Right lung (tissue), 5 donors: ENCODE measurements around the gene NSF. TPM values are rescaled to one million over a fixed set of nuclear protein-coding genes. Genes with fewer than 3 reads are reported as not detected.
"Not testable (repeated sequence)": the region's sequence is repeated elsewhere in the genome, so short reads cannot be mapped to it uniquely, and the experiment has no call there.

ENCODE experiments used
- DNase-seq, 2 donors: peaks; one replicate each; pipeline ENCODE4 v3.0.0-alpha.2; 2013
- polyA plus RNA-seq, 5 donors: library from polyadenylated mRNA; unstranded; fragments of 120-200 nt; gene quantifications; one replicate each; pipeline versions ENCODE4 v1.2.1 to v1.2.3, GENCODE V29; 2013; ENCODE audit warnings: inconsistent platforms in 1 of 5, low replicate concordance in 1 of 5; ENCODE audit not compliant: insufficient read length in 5 of 5, insufficient read depth in 1 of 5

The NSF gene
- polyA plus RNA-seq, 5 donors = 27.2 to 34.8 (median 32.4) TPM

DNA sequence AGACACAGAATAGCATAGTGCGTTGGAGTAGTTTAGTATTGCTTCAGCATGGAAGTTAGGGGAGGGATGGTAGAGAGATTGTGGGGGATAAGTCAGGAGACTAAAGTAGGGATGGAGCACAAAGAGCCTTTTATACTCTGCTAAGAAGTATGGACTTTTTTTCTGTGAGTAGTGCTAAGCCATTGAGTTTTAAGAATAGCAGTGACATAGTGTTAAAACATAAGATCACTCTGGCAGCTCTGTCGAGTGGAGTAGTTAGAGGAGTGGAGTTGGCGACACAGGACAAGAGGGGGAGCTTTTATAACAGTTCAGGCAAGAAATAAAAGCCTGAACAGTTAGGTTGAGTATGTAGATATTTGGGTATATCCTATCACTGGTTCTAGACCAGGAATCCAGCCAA, 106.1 kb downstream of the NSF start:
- DNase-seq = not testable (repeated sequence)

DNA sequence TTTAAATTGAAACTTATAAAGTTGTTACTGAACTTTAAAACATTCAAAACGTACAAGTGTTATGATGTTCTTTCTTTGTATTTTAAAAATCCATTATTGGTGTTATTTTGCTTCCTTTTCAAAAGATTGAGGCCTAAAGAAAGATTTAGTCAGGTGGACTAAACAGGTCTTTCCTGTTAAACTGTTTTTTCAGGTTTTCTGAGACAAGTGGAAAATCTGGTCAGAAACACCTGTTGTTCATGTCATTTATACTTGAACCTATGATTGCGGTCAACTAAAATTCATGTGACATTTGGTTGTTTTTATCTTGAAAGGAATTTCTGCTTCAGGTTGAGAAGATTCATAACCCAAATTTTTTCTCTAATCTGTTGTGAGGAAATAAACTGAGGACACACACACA, 108.5 kb downstream of the NSF start:
- not testable (repeated sequence) for DNase-seq

DNA sequence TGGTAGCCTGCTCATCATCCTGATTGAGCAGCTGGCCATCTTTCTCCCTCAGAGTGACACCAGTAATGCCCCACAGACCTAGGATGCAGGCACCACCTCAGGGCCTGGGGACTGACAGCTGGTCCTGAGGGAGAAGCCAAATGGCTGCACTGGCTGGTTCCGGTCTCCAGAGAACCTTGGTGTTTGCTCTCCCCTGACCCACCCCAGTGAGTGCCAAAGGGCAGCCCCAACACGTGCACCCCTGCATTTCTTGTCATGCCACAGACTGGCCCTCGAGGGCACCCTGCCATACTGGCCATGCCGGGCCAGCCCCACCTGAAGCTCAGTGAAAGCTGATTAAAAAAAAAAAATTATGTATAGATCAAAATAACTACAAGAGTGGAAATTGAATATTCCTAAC, 127.5 kb downstream of the NSF start:
- no peak for DNase-seq

DNA sequence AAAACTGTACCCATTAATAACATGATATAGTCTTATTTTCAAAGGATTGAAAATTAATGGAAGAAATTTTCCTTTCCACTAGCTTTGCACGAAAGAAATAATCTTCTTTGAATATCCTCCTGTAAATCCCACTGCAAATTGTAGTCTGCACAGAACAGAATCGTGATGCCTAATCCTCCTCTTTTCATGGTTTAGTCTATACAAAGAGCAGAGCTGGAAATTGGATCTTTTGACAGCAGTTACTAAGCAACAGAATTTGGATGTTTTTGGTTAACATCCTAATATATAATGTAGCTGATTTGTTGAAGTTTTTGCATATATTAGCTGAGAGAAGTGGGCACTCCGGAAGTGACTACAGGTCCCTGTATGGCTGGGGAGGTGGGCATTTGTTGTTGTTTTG, 129.4 kb downstream of the NSF start:
- peak in 1 of 2 donors; percentile 0 for DNase-seq

DNA sequence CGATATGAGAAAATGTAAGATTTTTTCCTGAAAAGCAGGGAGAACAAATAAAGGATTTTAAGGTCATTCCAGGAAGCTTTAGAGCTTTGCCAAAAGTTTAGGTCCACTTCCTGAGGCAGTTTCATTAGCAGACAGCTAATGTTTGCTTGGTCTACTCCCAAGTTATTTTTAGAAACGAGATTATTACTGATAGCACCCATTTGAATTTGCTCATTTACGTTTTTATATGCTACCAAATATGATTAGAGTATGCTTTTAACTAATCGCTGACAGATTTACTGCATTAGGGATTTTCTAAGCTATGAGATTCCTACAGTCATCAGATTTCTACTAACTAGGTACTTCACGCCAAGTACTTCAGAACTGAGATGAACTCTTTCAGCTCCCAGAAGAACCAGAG, 129.9 kb downstream of the NSF start:
- DNase-seq = peak in 1 of 2 donors; percentile 4

DNA sequence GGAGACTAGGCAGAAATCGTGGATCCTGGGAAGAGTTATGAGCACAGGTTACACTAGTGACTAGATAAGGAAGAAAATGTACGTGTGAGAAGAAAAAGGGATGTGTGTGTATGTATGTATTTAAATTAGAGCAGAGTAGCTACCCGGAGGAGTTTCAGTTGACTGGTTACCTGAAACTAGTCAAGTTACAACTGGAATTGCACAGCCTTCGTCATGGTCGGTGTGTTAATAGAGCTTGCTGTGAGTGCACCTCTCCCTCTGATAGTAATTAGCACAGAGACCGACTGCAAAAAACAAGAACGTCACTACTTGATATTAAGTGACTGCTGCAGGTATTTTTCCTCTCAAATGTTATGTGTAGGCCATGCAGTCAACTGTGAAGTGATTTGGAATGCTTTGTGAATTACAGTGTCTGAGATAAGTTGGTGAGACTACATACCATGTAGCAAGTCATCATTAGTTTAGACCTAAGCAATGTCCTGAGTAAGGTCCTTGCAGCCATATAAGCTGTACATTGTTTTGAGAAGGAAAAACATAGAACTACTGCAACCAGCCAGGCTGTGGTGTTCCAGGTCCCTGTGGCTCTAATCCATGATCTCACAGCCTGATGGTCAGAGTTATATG, 132.3 kb downstream of the NSF start:
- no peak for DNase-seq

DNA sequence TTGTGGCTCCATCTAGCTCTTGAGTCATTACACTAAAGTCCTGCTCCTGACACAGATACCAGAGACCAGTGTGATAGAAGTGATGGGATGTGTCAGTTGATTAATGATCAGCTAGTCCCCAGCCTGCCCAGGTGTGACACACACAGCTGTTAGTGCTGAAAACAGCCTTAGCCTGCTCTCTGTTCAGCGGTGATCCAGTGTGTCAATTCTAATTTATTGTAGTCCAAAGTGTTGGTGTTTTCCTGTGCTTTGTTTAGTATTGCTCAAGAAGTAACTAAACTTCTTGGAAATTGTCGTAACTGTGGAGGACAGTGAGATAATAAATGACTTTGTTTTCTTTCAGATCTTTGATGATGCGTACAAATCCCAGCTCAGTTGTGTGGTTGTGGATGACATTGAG, 135.7 kb downstream of the NSF start:
- DNase-seq = no peak

GRCh38 chr17:46727572-46728348, 137.3 kb downstream of the NSF start:
- DNase-seq = no peak

GRCh38 chr17:46730026-46730425, 139.6 kb downstream of the NSF start:
- no peak for DNase-seq

- no peak for DNase-seq
Measured at GRCh38 chr17:46730679-46731078, 140.2 kb downstream of the NSF start.

DNA sequence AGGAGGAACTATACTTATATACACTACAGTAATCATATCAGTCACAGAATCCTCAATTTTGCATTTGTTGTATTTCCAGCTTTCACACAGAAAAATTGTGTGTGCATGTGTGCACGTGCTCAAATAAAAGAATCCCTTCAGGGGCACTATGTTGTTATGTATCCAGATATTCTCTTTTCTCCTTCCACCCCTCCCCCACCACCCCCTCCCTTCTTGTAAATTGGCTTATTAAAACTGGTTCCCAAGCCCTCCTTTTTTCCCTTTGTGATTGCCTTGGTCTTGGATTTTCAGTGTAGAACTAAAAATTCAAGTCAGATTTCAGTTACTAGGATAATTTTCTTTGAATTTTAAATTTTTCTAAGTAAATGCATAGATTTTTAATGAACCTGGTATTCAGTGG, 141.7 kb downstream of the NSF start:
- DNase-seq = no peak

DNA sequence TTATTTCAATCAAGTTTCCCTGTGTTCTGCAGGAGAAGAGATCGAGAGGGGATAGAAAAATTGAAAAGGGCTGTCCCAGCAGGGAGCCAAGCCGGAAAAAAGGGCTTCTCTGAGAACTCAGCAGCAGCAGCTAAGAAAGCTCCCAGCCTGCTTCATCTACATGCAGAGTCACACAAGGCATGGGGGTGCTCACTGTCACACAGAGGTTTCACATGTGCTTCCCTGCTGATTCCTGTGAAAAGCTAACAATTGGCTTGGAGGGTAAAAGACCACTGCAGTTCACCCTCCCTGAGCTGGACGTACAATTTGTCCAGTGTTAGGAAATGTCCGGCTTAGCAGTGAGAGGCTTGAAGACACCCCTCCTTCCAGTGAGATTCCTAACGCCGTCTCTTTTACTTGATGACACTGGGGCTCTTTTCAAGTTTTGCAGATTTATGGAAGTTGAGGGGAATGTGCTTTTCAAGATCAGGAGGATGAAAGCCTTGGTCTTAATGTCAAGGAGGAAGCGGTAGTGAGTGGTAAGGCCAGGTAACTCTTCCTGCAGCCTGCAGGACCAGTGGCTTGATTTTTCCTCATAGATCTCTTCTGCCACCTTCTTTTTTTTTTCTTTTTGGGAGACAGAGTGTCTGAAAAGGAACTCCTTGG, 142.4 kb downstream of the NSF start:
- DNase-seq = no peak

DNA sequence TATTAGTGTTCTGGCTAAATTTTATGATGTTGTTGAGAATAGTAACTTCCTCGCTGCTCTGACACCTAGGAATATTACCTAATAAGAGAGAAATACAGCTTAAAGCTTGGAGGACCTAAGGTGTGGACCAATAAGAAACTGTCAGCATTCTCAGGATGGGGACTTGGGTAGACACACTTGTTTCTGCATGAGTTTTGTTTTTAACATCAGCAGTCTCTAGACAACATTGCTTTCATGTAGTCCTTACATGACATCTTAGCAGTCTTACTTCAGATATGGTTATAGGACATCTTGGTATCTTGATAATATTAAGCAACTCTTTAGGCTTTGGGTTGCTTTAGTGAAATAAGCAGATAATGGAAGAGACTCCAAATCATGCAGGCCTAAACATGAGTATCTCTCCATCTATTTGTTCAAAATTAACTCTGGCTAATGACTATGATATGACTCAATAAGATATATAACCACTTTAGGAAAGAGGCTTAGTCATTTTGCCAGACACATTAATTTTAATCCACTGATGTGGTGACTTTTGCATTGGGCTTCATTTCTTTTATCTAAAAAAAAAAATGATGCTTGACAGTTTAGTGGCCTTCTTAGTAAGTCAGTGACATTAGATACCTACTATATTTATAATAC, 143.5 kb downstream of the NSF start:
- no peak for DNase-seq

DNA sequence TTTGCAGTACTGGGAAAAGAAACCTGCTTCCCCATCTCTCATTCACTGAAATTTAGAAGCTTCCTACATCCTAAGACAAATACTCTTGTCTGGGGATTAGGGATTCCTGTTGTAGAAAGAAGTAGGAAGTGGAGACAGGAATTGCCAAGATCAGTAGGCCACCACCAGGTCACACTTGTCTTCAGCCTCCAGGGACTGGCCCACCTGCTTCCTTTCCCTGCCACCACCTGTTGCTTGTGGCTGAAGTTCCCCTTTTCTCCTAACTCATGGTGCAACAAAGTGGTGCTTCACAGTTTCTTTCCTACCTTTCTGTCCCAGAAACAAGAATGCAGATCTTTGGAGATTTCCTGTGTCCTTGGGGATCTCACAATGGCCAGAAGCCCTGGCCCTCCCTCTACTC, 145.6 kb downstream of the NSF start:
- no peak for DNase-seq

GRCh38 chr17:46737326-46737725, 146.9 kb downstream of the NSF start:
- DNase-seq = no peak

GRCh38 chr17:46738544-46738943, 148.1 kb downstream of the NSF start:
- no peak for DNase-seq

GRCh38 chr17:46739982-46740381, 149.5 kb downstream of the NSF start:
- DNase-seq = no peak

- DNase-seq = no peak
Measured at GRCh38 chr17:46741122-46741730, 150.8 kb downstream of the NSF start.

DNA sequence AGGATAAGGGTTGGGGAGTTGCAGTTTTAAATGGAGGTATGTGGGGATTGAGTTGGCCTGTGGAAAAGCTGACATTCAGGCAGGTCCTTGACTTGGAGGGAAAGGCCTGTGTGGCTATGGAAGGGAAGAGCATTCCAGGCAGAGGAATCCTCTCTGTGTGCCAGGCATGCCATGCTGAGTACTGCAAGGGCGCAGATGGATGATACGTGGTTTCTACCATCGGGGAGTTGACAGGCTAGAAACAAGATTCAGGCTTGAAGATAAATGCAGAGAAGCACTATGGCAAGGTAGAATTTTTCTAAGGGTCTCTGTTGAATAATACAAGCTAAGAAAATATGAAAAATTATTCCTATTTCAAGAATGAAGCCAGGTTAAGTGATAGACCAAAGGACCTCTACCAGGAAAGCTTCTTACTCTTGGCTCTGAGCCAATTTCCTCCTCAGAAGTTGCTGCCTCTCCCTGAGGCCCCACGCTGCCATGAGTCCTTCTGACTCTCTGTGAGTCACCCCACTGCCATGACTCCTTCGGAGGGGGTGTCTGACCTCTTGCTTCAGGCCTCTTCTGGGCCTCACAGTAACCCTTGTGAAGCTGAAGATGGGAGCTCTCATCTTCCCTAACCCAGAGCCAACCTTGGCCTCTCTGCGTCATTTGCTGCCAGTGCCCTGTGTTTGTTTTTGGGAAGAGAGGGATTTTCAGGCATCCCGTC, 152.2 kb downstream of the NSF start:
- DNase-seq = no peak

GRCh38 chr17:46744441-46744840, 154.0 kb downstream of the NSF start:
- no peak for DNase-seq

DNA sequence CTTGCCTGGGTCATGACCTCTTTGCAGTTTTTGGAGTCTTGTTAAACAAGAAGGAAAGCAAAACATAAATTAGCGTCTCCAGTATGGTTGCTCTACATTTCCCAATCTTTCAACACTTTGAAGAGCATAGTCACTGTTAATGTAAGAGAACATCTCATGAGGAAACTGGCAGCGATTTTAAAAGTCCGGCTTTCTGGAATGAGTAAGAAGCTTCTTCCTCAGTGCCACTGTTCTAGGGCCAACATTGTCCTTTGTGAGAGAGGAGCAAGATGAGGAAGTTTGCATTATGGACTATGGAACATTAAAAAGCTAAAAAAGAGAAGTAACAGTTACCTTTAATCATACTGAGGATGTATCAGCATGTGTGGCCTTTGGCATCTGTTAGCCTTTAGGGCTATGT, 154.9 kb downstream of the NSF start:
- no peak for DNase-seq

DNA sequence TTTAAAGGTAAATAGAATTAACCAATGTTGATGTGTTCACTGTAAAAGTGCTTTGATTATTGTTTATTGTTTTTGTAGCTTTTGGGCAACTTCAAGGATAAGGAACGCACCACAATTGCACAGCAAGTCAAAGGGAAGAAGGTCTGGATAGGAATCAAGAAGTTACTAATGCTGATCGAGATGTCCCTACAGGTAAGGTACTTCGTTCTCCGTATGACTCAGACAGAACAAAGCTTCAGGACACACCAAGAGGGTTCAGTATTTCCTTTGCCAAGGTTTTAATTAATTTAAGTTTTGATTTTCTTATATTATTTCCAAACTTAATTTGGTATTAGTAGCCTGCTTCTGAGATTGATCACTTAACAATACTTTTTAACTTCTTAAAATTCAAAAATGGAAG, 161.0 kb downstream of the NSF start:
- DNase-seq = no peak
